Hepatocyte (in vitro differentiated cells): ENCODE results near the gene IMMP2L. TPM values are rescaled to one million over a fixed set of nuclear protein-coding genes. Genes with fewer than 3 reads are reported as not detected.

Experiments used
- DNase-seq: peaks from one replicate; pipeline ENCODE4 v3.0.0-alpha.2; 2016; ENCODE audit warnings: low spot score
- H2AFZ ChIP-seq: fragments of 200-600 bp; sonication (generic); 2 replicates; pipeline ENCODE4 v1.6.0; 2016; ENCODE audit warnings: antibody characterized with exemption, mild to moderate bottlenecking
- H3K27ac ChIP-seq: fragments of 200-600 bp; sonication (generic); 2 replicates; pipeline ENCODE4 v1.5.1; 2016; ENCODE audit warnings: mild to moderate bottlenecking
- H3K27me3 ChIP-seq: fragments of 200-600 bp; sonication (generic); 2 replicates; pipeline ENCODE4 v1.6.1; 2016
- H3K36me3 ChIP-seq: fragments of 200-600 bp; sonication (generic); replicated peaks from 2 replicates; pipeline ENCODE4 v1.5.1; 2016; ENCODE audit warnings: low read depth; ENCODE audit not compliant: insufficient read depth
- H3K4me1 ChIP-seq: fragments of 200-600 bp; sonication (generic); 2 replicates; pipeline ENCODE4 v1.5.1; 2016; ENCODE audit warnings: mild to moderate bottlenecking, moderate library complexity; ENCODE audit not compliant: insufficient read depth
- H3K4me2 ChIP-seq: fragments of 200-600 bp; sonication (generic); 2 replicates; pipeline ENCODE4 v1.6.0; 2016
- H3K4me3 ChIP-seq: fragments of 200-600 bp; sonication (generic); 2 replicates; pipeline ENCODE4 v1.5.1; 2016; ENCODE audit warnings: mild to moderate bottlenecking
- H3K79me2 ChIP-seq: fragments of 200-600 bp; sonication (generic); 2 replicates; pipeline ENCODE4 v1.6.0; 2017; ENCODE audit warnings: mild to moderate bottlenecking
- H3K9me2 ChIP-seq: fragments of 200-600 bp; sonication (generic); replicated peaks from 2 replicates; pipeline ENCODE4 v1.6.0; 2017; ENCODE audit warnings: mild to moderate bottlenecking; ENCODE audit not compliant: insufficient read depth
- H3K9me3 ChIP-seq: fragments of 200-600 bp; sonication (generic); 2 replicates; pipeline ENCODE4 v1.5.1; 2016; ENCODE audit warnings: low read depth, mild to moderate bottlenecking
- H4K20me1 ChIP-seq: fragments of 200-600 bp; sonication (generic); 2 replicates; pipeline ENCODE4 v1.6.0; 2016; ENCODE audit warnings: mild to moderate bottlenecking; ENCODE audit not compliant: insufficient read depth, poor library complexity, severe bottlenecking
- EZH2 ChIP-seq: fragments of 200-600 bp; sonication (generic); IDR thresholded peaks from 2 replicates; pipeline ENCODE4 v1.6.1; 2016; ENCODE audit warnings: antibody characterized with exemption, mild to moderate bottlenecking, borderline replicate concordance
- EZH2phosphoT487 ChIP-seq: fragments of 200-600 bp; sonication (generic); IDR thresholded peaks from one replicate; pipeline ENCODE4 v1.6.1; 2018; ENCODE audit warnings: antibody characterized with exemption, mild to moderate bottlenecking, low read depth, moderate library complexity; ENCODE audit not compliant: unreplicated experiment, severe bottlenecking
- WGBS: methylation state at CpG from one replicate; pipeline ENCODE4 v1.1.6; 2016; ENCODE audit warnings: low lambda C conversion rate; ENCODE audit errors: missing lambda C conversion rate; 5-methylcytosine and 5-hydroxymethylcytosine counted together
- polyA plus RNA-seq: library from polyadenylated mRNA; unstranded; fragments of >200 nt; fragmentation: Nextera tagmentation; extraction: Ambion mirVana; gene quantifications from 2 replicates; pipeline ENCODE4 v1.2.1, GENCODE V29; 2016
- total RNA-seq: library from RNA; depleted of rRNA; stranded (reverse); fragments of >200 nt; gene quantifications from 2 replicates; pipeline ENCODE4 v1.2.3, GENCODE V29; 2014
- TF ChIP-seq, protein P1 (sequence below): fragments of 200-600 bp; sonication (generic); IDR thresholded peaks from 2 replicates; pipeline ENCODE4 v1.5.1; 2016; ENCODE audit warnings: antibody characterized with exemption, mild to moderate bottlenecking; ENCODE audit not compliant: poor library complexity

The IMMP2L gene
- total and polyA plus RNA-seq, 2 experiments from 2014 or later, result 13.3 to 17.6 TPM

DNA sequence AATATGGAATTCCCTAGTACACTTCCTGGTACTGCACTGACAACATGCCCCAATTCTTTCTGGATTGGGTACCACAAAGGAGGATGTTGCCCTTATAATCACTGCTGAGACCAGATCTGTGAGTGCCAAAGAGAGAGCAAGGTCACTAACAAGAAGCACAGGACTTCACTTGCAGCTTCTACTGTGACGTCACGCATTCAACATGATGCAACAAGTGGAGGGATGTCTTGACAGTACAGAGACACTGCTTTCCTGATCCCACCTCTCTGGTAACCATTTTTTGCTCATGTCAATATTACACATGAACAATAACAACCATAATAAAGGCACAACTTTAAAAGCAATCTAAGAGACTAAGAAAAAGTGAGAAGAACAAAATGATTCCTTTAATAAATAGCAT lies 885.5 kb downstream of the IMMP2L start:
- Histone ChIP-seq H3K4me2 (no peak overlapping the region), H4K20me1 (no peaks in the 10 kb centered on the region), H3K4me3 (no peak overlapping the region), H3K4me1 (peaks cover 9% of the 10 kb centered on the region), H3K27ac (peak overlapping the region; percentile 10), H3K36me3 (no peaks in the 10 kb centered on the region), H3K9me3 (no peaks in the 10 kb centered on the region), H3K79me2 (no peaks in the 10 kb centered on the region), H2AFZ (no peak overlapping the region), H3K9me2 (no peaks in the 10 kb centered on the region), H3K27me3 (no peaks in the 10 kb centered on the region)
- DNase-seq, result peak; percentile 26
- TF ChIP-seq EZH2, result no peak
- TF ChIP-seq, protein P1, sequence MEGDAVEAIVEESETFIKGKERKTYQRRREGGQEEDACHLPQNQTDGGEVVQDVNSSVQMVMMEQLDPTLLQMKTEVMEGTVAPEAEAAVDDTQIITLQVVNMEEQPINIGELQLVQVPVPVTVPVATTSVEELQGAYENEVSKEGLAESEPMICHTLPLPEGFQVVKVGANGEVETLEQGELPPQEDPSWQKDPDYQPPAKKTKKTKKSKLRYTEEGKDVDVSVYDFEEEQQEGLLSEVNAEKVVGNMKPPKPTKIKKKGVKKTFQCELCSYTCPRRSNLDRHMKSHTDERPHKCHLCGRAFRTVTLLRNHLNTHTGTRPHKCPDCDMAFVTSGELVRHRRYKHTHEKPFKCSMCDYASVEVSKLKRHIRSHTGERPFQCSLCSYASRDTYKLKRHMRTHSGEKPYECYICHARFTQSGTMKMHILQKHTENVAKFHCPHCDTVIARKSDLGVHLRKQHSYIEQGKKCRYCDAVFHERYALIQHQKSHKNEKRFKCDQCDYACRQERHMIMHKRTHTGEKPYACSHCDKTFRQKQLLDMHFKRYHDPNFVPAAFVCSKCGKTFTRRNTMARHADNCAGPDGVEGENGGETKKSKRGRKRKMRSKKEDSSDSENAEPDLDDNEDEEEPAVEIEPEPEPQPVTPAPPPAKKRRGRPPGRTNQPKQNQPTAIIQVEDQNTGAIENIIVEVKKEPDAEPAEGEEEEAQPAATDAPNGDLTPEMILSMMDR, result no peak
- WGBS, result 74% methylated on average over 2 of the region's 2 CpGs

DNA sequence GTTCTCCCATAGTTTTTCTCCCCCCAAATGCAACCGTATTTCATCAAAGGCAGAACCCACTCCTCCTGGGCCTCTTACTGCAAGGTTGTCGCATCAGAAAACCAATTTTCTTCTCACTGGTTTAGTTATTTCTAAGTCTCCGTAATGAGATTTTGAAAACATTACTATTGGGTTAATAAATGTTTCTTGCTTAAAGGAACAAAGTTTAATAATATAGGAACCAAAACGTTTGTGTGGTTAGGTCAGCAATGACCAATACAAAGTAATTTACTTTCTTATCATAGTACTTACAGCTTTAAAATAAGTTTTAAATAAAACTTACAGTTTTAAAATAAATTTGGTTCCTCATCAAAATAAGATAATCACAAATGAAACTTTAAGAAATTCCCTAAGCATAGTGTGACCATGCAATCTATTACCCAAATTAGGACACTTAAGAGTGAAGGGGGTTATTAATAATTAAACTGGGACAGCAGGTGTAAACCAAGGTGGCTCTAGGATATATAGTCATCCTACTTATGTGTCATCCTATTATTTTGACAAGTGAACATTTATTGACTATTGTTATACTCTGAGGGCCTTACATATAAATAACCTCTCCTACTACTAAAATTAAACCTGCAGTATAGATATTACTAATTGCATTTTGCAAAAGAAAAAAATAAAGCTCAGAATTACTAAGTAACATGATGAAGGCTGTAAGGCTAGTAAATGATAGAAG lies 886.7 kb downstream of the IMMP2L start:
- 88% methylated on average over 4 of the region's 4 CpGs for WGBS
- no peaks in the 10 kb centered on the region for H4K20me1 ChIP-seq

DNA sequence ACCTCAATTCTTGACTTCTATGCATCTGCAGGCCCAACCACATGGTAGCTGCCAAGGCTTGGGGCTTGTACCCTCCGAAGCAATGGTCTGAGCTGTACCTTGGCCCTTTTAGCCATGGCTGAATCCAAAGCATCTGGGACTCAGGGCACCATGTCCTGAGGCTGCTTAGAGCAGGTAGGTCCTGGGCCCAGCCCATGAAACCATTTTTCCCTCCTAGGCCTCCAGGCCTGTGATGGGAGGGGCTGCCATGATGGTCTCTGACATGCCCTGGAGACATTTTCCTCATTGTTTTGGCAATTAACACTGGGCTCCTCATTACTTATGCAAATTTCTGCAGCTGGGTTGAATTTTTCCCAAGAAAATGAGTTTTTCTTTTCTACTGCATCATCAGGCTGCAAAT lies 889.1 kb downstream of the IMMP2L start:
- H3K4me2 ChIP-seq, result no peak overlapping the region
- no peak overlapping the region for H3K4me3 ChIP-seq
- H3K9me3 ChIP-seq, result no peaks in the 10 kb centered on the region
- DNase-seq, result no peak
- H3K36me3 ChIP-seq, result no peaks in the 10 kb centered on the region
- WGBS, result 94% methylated on average over 1 of the region's 1 CpG
- H2AFZ ChIP-seq, result no peak overlapping the region
- no peak for TF ChIP-seq EZH2phosphoT487
- TF ChIP-seq, protein P1, result no peak
- no peak for TF ChIP-seq EZH2
- H3K27ac ChIP-seq, result no peak overlapping the region
- H3K4me1 ChIP-seq, result peaks cover 5% of the 10 kb centered on the region
- H3K27me3 ChIP-seq, result no peaks in the 10 kb centered on the region
- H3K79me2 ChIP-seq, result no peaks in the 10 kb centered on the region
- H3K9me2 ChIP-seq, result no peaks in the 10 kb centered on the region
- H4K20me1 ChIP-seq, result no peaks in the 10 kb centered on the region

More for the DNA sequence above, 886.7 kb downstream of the IMMP2L start:
- H3K36me3 ChIP-seq, result no peaks in the 10 kb centered on the region
- H3K4me3 ChIP-seq, result no peak overlapping the region
- no peaks in the 10 kb centered on the region for H3K27me3 ChIP-seq
- no peak overlapping the region for H3K4me2 ChIP-seq
- H3K27ac ChIP-seq, result no peak overlapping the region
- DNase-seq, result no peak
- TF ChIP-seq, protein P1, result no peak
- TF ChIP-seq EZH2phosphoT487 (no peak), EZH2 (no peak)
- H3K79me2 ChIP-seq, result no peaks in the 10 kb centered on the region
- no peaks in the 10 kb centered on the region for H3K9me3 ChIP-seq
- no peak overlapping the region for H2AFZ ChIP-seq
- H3K4me1 ChIP-seq, result peaks cover 9% of the 10 kb centered on the region
- no peaks in the 10 kb centered on the region for H3K9me2 ChIP-seq
